Osteoblast (primary cell): ENCODE data around the gene KIF12. TPM values are rescaled to one million over a fixed set of nuclear protein-coding genes. Genes with fewer than 3 reads are reported as not detected.

Experiments used
- DNase-seq: peaks from one replicate; pipeline ENCODE4 v3.0.0; 2011; ENCODE audit warnings: low spot score, mixed read lengths; ENCODE audit not compliant: insufficient read length; ENCODE audit errors: missing footprints
- H2AFZ ChIP-seq: 2 replicates; pipeline ENCODE4 v1.6.0; 2011; ENCODE audit warnings: mild to moderate bottlenecking, low read length
- H3K27ac ChIP-seq: 2 replicates; pipeline ENCODE4 v1.5.1; 2011; ENCODE audit warnings: mild to moderate bottlenecking, low read depth, low read length, moderate library complexity
- H3K27me3 ChIP-seq: 2 replicates; pipeline ENCODE4 v1.6.0; 2012; ENCODE audit warnings: mild to moderate bottlenecking, control low read depth, inconsistent platforms, low read length, moderate library complexity; ENCODE audit not compliant: insufficient read depth
- H3K36me3 ChIP-seq: 2 replicates; pipeline ENCODE4 v1.5.1; 2011; ENCODE audit warnings: mild to moderate bottlenecking, low read length, control low read depth, moderate library complexity; ENCODE audit not compliant: insufficient read depth
- H3K4me1 ChIP-seq: 2 replicates; pipeline ENCODE4 v1.5.1; 2011; ENCODE audit warnings: mild to moderate bottlenecking, low read length, control low read depth, moderate library complexity; ENCODE audit not compliant: insufficient read depth
- H3K4me2 ChIP-seq: 2 replicates; pipeline ENCODE4 v1.6.0; 2011; ENCODE audit warnings: mild to moderate bottlenecking, low read length; ENCODE audit not compliant: insufficient read depth
- H3K4me3 ChIP-seq: fragments of 200-600 bp; sonication (generic); 3 replicates; pipeline ENCODE4 v1.5.1; 2012; ENCODE audit warnings: mild to moderate bottlenecking, low read length, inconsistent platforms; ENCODE audit not compliant: insufficient read depth
- H3K79me2 ChIP-seq: 2 replicates; pipeline ENCODE4 v1.6.0; 2012; ENCODE audit warnings: mild to moderate bottlenecking, low read length, control low read depth, inconsistent platforms; ENCODE audit not compliant: insufficient read depth
- H3K9me3 ChIP-seq: 2 replicates; pipeline ENCODE4 v1.5.1; 2011; ENCODE audit warnings: low read depth, low read length, control low read depth
- H4K20me1 ChIP-seq: 2 replicates; pipeline ENCODE4 v1.6.0; 2012; ENCODE audit warnings: mild to moderate bottlenecking, low read length, control low read depth; ENCODE audit not compliant: insufficient read depth
- CTCF ChIP-seq: IDR thresholded peaks from 2 replicates; pipeline ENCODE4 v1.5.1; 2011; ENCODE audit warnings: mild to moderate bottlenecking, low read depth, low read length, moderate library complexity; ENCODE audit errors: extremely low read depth
- total RNA-seq: library from RNA; depleted of rRNA; stranded (reverse); fragments of >200 nt; gene quantifications from 2 replicates; pipeline ENCODE4 v1.2.3, GENCODE V29; 2012

Gene KIF12
- total RNA-seq, 1 donor, result not detected

GRCh38 chr9:114112325-114112724, 13.2 kb upstream of the KIF12 start:
- H4K20me1 ChIP-seq, result no peaks in the 10 kb centered on the region
- H3K9me3 ChIP-seq, result no peaks in the 10 kb centered on the region
- H3K36me3 ChIP-seq, result no peaks in the 10 kb centered on the region
- H3K79me2 ChIP-seq, result no peaks in the 10 kb centered on the region
- peak; percentile 32 for DNase-seq
- no peak overlapping the region for H3K27ac ChIP-seq
- no peak overlapping the region for H3K4me2 ChIP-seq
- H3K27me3 ChIP-seq, result peaks cover 12% of the 10 kb centered on the region
- H3K4me1 ChIP-seq, result peaks cover 26% of the 10 kb centered on the region
- no peak overlapping the region for H3K4me3 ChIP-seq
- no peak for TF ChIP-seq CTCF
- H2AFZ ChIP-seq, result no peak overlapping the region

- Histone ChIP-seq H2AFZ (no peak overlapping the region), H4K20me1 (no peaks in the 10 kb centered on the region), H3K9me3 (no peaks in the 10 kb centered on the region), H3K27me3 (peaks cover 2% of the 10 kb centered on the region), H3K36me3 (no peaks in the 10 kb centered on the region), H3K79me2 (no peaks in the 10 kb centered on the region), H3K27ac (no peak overlapping the region), H3K4me3 (no peak overlapping the region), H3K4me2 (peak overlapping the region; percentile 24), H3K4me1 (peaks cover 26% of the 10 kb centered on the region)
- no peak for TF ChIP-seq CTCF
- DNase-seq, result peak; percentile 79
Observed at GRCh38 chr9:114110180-114110579, 11.1 kb upstream of the KIF12 start.

GRCh38 chr9:114109124-114109523, 10.0 kb upstream of the KIF12 start:
- no peak overlapping the region for H3K4me2 ChIP-seq
- no peaks in the 10 kb centered on the region for H4K20me1 ChIP-seq
- H3K4me3 ChIP-seq, result no peak overlapping the region
- peak; percentile 11 for DNase-seq
- peaks cover 11% of the 10 kb centered on the region for H3K27me3 ChIP-seq
- H3K4me1 ChIP-seq, result peaks cover 26% of the 10 kb centered on the region
- no peak overlapping the region for H2AFZ ChIP-seq
- H3K79me2 ChIP-seq, result no peaks in the 10 kb centered on the region
- TF ChIP-seq CTCF, result no peak
- no peak overlapping the region for H3K27ac ChIP-seq
- no peaks in the 10 kb centered on the region for H3K36me3 ChIP-seq
- no peaks in the 10 kb centered on the region for H3K9me3 ChIP-seq

- Histone ChIP-seq H3K9me3 (no peaks in the 10 kb centered on the region), H3K27me3 (peaks cover 12% of the 10 kb centered on the region), H3K4me2 (no peak overlapping the region), H3K79me2 (no peaks in the 10 kb centered on the region), H3K27ac (no peak overlapping the region), H3K36me3 (no peaks in the 10 kb centered on the region), H4K20me1 (no peaks in the 10 kb centered on the region), H3K4me3 (no peak overlapping the region), H3K4me1 (peaks cover 17% of the 10 kb centered on the region), H2AFZ (peak overlapping the region; percentile 64)
- peak; percentile 98 for TF ChIP-seq CTCF
- DNase-seq, result peak; percentile 98
Observed at GRCh38 chr9:114108016-114108833, 9.1 kb upstream of the KIF12 start.
